GM12801 (cell line): Measurements from ENCODE around the gene SPATA7.

Experiments used
- CTCF ChIP-seq: IDR thresholded peaks from one replicate; pipeline ENCODE4 v1.5.1; 2011; ENCODE audit warnings: control low read depth; ENCODE audit not compliant: insufficient read length; ENCODE audit errors: extremely low read depth

The SPATA7 gene

GRCh38 chr14:88476825-88477224 is 91.4 kb downstream of the SPATA7 start:
- no peak for TF ChIP-seq CTCF

DNA sequence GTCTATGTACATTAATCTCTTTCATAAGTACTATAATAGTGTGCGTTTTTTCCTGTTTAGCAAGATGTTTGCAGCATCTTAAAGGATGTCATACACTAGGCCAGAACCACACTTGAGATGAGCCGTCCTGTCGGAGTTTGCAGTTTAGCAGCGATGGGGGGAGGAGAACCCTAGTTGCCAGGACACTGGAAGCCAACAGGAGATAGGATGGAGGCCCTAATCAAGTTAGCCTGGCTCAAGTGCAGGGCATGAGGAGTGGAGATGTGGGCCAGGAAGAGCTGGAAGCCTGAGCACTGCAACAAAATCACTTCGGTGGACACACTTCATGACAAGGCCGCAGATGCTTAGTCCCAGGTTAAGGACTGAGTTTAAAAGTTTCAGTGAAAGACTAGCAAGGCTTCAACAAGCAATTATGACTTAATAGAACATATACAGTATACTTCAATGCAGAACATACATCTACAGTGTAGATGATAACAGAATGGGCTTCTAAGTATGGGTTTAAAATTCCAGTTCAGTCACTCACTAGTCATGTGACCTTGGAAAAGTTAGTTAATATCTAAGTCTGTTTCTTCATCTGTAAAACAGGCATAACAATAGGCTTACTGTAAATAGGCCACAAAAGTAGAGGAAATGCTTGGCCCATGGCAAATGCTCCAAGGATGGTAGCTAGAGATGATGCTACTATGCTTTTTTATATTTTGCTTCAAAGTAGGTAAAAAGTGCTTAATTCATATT is 92.2 kb downstream of the SPATA7 start:
- TF ChIP-seq CTCF = no peak

DNA sequence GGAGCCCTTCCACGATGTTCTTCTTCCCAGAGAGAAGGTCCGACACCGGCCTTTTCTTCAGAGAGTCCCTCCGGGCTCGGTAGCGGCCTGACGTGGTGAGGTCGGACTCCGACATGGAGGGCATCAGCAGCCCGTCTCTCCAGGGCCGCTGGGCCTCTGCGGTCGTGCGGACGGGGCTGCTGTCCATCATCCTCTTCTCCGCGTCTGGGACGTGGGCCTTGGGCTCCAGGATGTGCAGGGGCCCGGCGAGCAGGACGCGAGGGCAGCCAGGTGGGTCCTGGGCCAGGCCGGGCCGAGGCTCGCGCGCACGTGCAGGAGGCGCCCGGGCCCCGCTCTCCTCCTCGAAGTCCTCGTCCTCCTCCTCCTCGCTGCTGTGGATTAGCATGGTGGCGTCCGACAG is 93.5 kb downstream of the SPATA7 start:
- no peak for TF ChIP-seq CTCF

GRCh38 chr14:88479574-88479987 is 94.1 kb downstream of the SPATA7 start:
- TF ChIP-seq CTCF = no peak

DNA sequence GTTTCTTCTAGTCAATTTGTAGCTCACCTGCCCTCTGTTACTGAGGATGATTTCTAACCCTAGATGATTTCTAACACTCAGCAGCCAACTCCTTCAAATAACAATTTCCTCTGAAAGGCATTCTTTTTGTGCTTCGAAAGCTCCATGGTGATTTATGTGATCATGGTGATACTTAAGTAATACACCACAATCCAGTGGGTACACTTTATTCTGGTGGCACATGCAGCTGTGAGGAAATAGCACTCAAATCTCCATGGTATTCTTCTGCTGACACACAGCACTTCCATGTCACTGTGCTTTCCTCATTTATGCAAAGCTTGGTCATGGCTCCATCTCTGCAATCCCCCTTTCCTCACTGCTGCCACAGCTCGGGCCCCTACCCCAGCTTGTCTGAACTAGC is 95.6 kb downstream of the SPATA7 start:
- no peak for TF ChIP-seq CTCF

GRCh38 chr14:88481794-88482193 is 96.3 kb downstream of the SPATA7 start:
- no peak for TF ChIP-seq CTCF

DNA sequence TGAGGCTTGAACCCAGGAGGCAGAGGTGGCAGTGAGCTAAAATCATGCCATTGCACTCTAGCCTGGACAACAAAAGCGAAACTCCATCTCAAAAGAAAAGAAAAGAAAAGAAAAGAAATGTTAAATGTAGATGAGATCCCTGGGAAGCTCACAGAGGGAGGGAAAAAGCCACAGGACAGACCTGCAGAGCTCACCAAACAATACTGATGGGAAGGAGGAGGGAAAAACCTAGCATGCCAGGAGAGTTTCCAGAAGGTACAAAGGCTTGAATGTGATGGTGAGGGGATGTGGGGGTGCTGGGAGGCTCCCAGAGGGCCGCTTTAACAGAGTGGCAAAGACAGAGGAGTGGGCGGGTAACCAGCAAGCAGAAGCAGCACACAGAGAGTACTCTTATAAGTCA is 97.1 kb downstream of the SPATA7 start:
- TF ChIP-seq CTCF = no peak
